HG03196 (cell line): ENCODE results near the gene RSF1.

Experiments
- ATAC-seq: cut with Tn5 transposase; IDR thresholded peaks from one replicate; pipeline ENCODE4 v1.9.1; 2021; ENCODE audit not compliant: unreplicated experiment

The RSF1 gene

DNA sequence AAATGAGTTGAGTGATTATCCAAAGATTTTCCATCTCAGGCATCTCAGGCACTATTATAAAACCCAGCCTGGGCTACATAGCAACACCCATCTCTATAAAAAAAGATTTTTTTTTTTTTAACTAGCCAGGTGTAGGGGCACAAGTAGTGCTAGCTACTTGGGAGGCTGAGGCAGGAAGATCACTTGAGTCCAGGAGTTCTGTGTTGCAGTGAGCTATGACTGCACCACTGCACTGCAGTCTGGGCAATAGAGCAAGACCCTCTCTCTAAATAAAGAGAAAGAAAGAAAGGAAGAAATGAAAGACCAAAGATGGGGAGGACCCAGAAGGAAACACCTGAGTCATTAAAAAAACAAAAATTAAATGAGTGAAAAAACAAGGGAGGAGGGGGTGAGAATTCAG lies 14.1 kb downstream of the RSF1 start:
- no peak for ATAC-seq

DNA sequence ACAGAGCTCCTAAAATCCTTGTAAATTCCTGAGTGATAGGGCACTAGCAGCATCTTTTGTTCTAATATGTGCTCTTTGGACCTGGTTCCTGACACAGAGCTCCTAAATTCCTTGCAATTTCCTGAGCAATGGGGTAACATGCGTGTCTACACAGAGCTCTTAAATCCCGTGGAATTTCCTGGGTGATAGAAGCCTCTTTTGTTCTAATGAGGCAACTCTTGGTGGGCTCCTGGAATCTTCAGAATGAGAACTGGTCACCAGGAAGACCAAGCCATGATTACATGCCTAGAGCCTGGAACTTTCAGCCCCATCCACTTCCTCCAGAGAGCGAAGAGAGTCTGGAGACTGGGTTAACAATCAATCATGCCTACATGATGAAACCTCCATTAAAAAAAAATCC lies 19.0 kb downstream of the RSF1 start:
- no peak for ATAC-seq

GRCh38 chr11:77800449-77800848 lies 20.1 kb downstream of the RSF1 start:
- ATAC-seq = no peak

- ATAC-seq = no peak
Observed at GRCh38 chr11:77799338-77799737, 21.2 kb downstream of the RSF1 start.

DNA sequence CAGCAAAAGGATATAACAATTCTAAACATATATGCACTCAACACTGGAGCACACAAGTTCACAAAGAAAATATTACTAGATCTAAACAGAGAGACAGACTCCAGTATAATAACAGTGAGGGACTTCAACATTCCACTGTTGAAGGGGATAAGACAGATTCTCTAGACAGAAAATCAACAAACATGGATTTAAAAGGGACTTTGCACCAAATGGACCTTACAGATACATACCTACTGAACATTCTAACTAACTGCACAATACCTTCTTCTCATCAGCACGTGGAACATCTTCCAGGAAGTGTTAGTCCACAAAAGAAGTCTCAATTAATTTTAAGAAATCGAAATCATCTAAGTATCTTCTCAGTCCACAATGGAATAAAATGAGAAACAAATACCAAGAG lies 26.6 kb downstream of the RSF1 start:
- ATAC-seq = no peak

GRCh38 chr11:77791301-77791700 lies 29.2 kb downstream of the RSF1 start:
- ATAC-seq = no peak

DNA sequence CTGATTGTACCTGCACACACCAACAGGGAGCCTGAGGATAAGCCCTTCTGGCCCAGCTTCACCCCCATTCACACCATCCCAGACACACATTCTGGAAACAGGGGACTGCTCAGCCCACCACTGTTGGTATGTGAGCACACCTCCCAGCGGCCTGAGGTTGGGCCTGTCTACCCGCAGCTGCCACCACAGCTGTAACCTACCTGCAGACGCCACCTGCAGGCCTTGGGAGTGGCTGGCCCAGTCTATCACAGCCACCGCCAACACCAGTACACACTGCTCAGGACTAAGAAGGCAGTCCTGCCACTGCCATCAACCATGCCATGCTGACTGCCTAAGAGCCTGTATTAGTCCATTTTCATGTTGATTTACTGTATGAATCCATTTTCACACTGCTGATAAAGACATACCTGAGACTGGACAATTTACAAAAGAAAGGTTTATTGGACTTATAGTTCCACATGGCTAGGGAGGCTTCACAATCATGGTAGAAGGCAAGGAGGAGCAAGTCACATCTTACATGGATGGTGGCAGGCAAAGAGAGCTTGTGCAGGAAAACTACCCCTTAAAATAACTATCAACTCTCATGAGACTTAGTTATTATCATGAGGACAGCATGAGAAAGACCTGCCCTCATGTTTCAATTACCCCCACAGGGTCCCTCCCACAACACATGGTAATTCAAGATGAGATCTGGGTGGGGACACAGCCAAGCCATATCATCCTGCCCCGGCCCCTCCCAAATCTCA lies 30.6 kb downstream of the RSF1 start:
- ATAC-seq = no peak

- no peak for ATAC-seq
Observed at GRCh38 chr11:77789061-77789730, 31.3 kb downstream of the RSF1 start.

DNA sequence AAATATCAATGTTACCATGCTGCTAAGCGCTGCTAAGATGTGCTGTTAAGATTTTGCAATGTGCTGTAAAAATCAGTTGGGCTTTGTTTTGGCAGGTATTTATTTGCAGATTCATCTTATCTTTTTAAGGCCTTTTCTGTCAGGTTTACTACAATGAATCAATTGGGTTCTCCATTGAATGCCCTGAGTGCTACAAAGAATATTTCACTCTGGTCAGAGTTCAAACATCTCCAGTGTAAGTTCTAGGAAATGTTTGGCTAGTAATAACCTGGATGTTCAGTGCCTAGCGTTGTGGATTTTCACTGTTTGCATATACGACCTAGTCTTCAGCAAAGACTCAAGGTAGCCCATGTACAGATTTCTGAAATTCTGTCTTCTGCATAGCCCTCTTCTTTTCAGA lies 36.0 kb downstream of the RSF1 start:
- no peak for ATAC-seq

DNA sequence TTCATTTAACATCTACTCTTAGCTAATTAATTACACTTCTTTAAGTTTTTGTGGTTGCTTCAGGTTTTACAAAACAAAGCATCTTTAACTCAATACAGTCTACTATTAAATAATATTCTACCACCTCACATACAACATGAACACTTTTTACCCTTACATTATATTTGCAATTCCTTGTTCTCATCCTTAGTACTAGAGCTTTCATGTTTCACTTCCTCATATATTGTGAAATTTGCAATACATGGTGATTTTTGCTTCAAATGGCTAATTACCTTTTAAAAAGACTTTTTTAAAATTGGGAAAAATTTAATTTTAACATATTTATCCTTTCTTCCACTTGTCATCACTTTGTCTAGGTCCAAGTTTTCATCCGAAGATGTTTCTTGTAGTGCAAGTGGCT lies 37.5 kb downstream of the RSF1 start:
- ATAC-seq = no peak

- ATAC-seq = no peak
Observed at GRCh38 chr11:77779935-77780334, 40.6 kb downstream of the RSF1 start.

- ATAC-seq = no peak
Observed at GRCh38 chr11:77778549-77778948, 42.0 kb downstream of the RSF1 start.

DNA sequence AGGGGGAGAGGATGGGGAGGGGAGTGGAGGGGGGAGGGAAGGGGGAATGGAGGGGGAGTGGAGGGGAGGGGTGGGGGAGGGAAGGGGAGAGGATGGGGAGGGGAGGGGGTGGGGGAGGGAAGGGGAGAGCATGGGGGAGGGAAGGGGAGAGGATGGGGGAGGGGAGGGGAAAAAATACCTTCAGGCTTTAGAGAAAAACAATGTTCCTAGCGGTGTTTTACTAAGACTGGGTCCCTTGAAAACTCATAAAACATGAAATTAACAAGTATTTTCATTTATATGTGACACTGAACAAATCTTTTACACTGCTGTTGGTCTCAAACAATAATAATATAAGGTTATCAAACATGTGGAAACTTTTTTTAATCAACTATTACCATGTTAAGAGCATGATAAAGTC lies 42.4 kb downstream of the RSF1 start:
- no peak for ATAC-seq

GRCh38 chr11:77776455-77776854 lies 44.1 kb downstream of the RSF1 start:
- no peak for ATAC-seq

- ATAC-seq = no peak
Observed at GRCh38 chr11:77775936-77776335, 44.6 kb downstream of the RSF1 start.

GRCh38 chr11:77771135-77771534 lies 49.4 kb downstream of the RSF1 start:
- no peak for ATAC-seq

DNA sequence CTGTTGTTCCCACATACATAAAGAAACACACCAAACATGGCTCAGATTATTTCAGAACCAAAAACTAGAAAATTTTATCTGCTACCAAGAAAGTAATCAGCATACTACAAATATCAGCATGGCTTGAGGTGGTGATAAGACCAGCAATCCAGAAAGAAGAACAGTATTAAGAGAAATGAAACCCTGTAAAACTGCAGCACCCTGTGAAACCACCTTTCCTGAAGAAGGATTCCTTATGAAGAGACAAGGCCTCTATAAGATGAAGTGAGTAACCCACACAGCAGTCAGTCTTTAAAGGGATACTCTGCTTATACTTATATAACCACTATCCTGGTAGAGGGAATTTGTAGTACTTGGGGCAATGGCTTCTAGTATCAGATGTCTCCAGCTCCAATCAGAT lies 49.9 kb downstream of the RSF1 start:
- ATAC-seq = no peak

DNA sequence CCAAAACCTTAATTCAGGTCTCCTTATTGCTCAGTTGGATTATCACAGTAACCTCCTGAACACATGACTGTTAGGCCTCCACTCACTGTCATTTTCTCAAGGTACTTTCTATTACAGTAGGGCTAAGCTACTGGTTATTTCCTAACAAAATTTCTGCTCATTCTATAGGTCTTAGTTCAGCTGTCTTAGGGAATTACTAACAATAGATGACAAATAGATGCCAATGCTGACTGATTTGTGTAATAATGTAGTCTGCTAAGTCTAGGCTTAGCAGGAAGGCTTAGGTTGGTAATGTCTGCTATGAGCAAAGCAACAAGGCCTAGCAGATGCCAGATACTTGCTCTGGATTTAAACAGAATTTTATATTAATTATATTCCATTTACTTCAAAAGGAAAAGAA lies 58.1 kb downstream of the RSF1 start:
- no peak for ATAC-seq

DNA sequence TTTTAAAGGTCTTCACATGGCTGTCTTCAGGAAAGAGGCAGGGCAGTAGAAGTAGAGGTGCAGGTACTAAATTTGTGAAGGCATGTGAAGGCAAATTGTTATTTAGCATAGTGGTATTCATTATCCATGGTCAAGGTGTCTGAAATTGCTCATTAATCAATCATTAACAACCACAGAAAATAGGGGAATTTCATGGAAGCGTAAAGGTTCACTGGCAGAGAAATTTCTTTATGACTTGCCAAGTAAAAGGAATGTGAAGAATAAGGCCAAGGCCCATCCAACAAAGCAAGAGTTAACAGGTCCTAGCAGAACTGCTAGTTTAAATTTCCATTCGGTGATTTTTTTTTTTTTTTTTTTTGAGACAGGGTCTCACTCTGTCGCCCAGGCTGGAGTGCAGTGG lies 59.0 kb downstream of the RSF1 start:
- no peak for ATAC-seq

DNA sequence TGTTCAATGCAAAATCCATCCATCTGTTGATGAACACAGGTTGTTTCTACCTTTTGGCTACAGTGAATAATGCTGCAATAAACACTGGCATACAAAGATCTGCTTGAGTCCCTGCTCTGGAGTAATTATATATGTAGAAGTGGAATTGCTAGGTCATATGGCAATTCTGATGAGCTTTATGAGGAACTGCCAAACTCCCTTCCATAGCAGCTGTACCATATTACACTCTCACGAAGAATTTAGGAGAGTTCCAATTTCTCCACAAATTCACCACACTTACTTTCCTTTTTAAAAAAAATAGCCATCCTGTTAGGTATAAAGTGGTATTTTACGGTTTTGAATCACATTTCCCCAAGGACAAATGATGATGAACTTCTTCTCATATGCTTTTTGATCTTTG lies 62.2 kb downstream of the RSF1 start:
- no peak for ATAC-seq

GRCh38 chr11:77753230-77753629 lies 67.3 kb downstream of the RSF1 start:
- no peak for ATAC-seq

GRCh38 chr11:77752516-77752915 lies 68.0 kb downstream of the RSF1 start:
- no peak for ATAC-seq
